DOHH2 (cell line): ENCODE data around the gene MTHFD2L.
"Not testable (repeated sequence)": the region's sequence is repeated elsewhere in the genome, so short reads cannot be mapped to it uniquely, and the experiment has no call there.

Source experiments
- CTCF ChIP-seq: fragments of 200-600 bp; sonication (generic); IDR thresholded peaks from one replicate; pipeline ENCODE4 v1.5.1; 2014; ENCODE audit warnings: antibody characterized with exemption, mild to moderate bottlenecking, low read depth, low read length; ENCODE audit not compliant: poor library complexity, severe bottlenecking
- EZH2phosphoT487 ChIP-seq: fragments of 200-600 bp; sonication (generic); IDR thresholded peaks from 2 replicates; pipeline ENCODE4 v1.6.1; 2017; ENCODE audit warnings: borderline replicate concordance, mild to moderate bottlenecking, antibody characterized with exemption, low read length, moderate library complexity, mixed read lengths

GRCh38 chr4:74130843-74131242, 27.1 kb upstream of the MTHFD2L start:
- TF ChIP-seq CTCF, EZH2phosphoT487: not testable (repeated sequence)
